ENCODE data around the gene SHROOM1. TPM values are rescaled to one million over a fixed set of nuclear protein-coding genes. Genes with fewer than 3 reads are reported as not detected.

SHROOM1 gene
- total RNA-seq, 5 donors from 2014 or later (not counting 1 experiment from before 2014, with no cell fraction given) = 0.35 to 1.1 (median 0.62) TPM; not detected in 2

DNA sequence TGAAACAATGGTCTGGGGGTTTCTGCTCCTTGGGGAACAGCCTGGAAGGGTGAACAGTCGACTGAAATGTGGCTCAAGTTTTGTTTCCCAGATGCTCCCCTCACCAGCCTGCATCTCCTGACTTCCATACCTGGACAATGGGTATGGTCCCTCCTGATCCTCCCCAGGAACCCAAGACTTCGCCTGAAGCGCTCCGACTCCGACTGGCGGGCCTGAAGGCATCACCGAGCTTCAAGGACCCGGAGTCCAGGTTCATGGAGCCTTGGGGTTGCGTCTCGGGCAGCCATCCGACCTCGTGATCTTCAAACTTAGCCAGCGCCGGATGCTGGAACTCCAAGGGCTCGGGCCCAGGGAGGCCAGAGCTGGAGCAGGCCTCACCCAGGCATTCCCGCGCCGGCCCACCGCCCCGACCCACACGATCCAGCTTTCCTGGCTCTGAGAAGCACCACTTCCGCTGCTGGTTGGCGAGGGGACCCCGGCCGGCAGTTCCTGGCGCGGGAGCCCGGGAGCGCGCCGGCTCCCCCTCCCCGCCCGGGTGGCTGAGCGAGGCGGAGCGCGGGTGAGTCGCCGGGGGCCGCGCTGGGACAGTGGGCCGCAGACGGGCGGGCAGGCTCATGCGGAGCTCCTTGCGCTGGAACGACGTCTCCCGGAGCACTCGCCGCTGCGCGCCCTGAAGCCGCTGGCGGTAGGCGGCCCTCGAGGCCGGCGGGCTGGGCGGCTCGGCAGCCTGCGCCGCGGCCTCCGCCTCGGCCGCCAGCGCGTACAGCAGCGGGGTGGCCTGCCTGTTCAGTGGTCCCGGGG, 5.2 kb downstream of the SHROOM1 start:
- ATAC-seq (replicated peaks in 1 of 4) = peak in 1 of 4 experiments; percentile 3
- Histone ChIP-seq H3K9me3 (no peaks in the 10 kb centered on the region), H3K4me1 (ENCODE audit: control insufficient read depth in 1 of 2, extremely low read depth in 1 of 2, insufficient read depth in 2 of 2, low read length in 2 of 2) (peaks cover under 1 to 24% of the 10 kb centered on the region in 2 experiments), H3K27me3 (replicated peaks in 1 of 2; ENCODE audit: control insufficient read depth in 2 of 2, extremely low read depth in 1 of 2, insufficient read depth in 2 of 2, low read length in 1 of 2) (peaks cover 6 to 73% of the 10 kb centered on the region in 2 experiments), H3K27ac (ENCODE audit: low read length) (no peak overlapping the region), H3K4me3 (ENCODE audit: control insufficient read depth in 1 of 2, extremely low read depth in 1 of 2, low read length in 1 of 2) (peak overlapping the region in 1 of 2 donors; percentile 42), H3K36me3 (ENCODE audit: control insufficient read depth in 2 of 2, extremely low read depth in 1 of 2, insufficient read depth in 1 of 2, low read length in 1 of 2) (no peaks in the 10 kb centered on the region)
- no peaks in the 10 kb centered on the region for H3K36me3 Mint-ChIP-seq
- no peak overlapping the region for H3K27ac Mint-ChIP-seq
- H3K9me3 Mint-ChIP-seq = no peaks in the 10 kb centered on the region
- CTCF ChIA-PET = no interaction called here
- POLR2A ChIA-PET = interaction anchor here in 1 of 2 donors (0.6 kb wide), 1 partner anchor 325 kb away, joined by 4 read pairs; no protein-coding TSS in a partner anchor
- 24% methylated on average over 71 of the region's 71 CpGs for WGBS (ENCODE audit: insufficient coverage)
- peaks cover 29 to 63% of the 10 kb centered on the region in 2 donors for H3K27me3 Mint-ChIP-seq
- H3K4me1 Mint-ChIP-seq = peaks cover 6 to 19% (median 10%) of the 10 kb centered on the region in 3 donors
- no peak for DNase-seq
- peak overlapping the region; percentile 13 to 47 (median 21) for H3K4me3 Mint-ChIP-seq

DNA sequence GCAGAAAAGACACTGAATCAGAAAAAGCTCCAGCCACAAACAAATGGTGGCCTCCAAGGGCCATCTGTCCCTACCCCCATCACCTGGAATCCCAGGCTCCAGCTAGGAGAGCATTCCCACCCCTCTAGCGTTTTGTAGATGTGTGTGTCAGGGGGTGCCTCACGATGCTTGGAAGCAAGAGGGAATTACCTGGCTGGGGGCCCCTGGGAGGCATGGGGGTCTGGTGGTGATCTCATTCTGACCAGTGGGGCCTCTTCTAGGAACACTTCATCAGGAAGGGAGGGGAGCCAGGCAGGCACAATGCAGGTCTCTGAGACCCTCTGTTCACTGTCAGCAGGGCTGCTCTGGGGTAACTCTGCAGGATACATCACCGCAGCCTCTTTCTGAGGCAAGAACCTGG, 6.0 kb downstream of the SHROOM1 start:
- no peaks in the 10 kb centered on the region for H3K9me3 ChIP-seq
- H3K9me3 Mint-ChIP-seq = no peaks in the 10 kb centered on the region
- no peak for ATAC-seq (replicated peaks in 1 of 4)
- H3K4me1 ChIP-seq (ENCODE audit: control insufficient read depth in 1 of 2, extremely low read depth in 1 of 2, insufficient read depth in 2 of 2, low read length in 2 of 2) = peaks cover 5 to 27% of the 10 kb centered on the region in 2 experiments
- no peaks in the 10 kb centered on the region for H3K36me3 ChIP-seq (ENCODE audit: control insufficient read depth in 2 of 2, extremely low read depth in 1 of 2, insufficient read depth in 1 of 2, low read length in 1 of 2)
- no peak overlapping the region for H3K4me3 ChIP-seq (ENCODE audit: control insufficient read depth in 1 of 2, extremely low read depth in 1 of 2, low read length in 1 of 2)
- peak overlapping the region in 2 of 3 donors; percentile 21 to 47 for H3K4me3 Mint-ChIP-seq
- H3K4me1 Mint-ChIP-seq = peaks cover 12 to 20% (median 13%) of the 10 kb centered on the region in 3 donors
- POLR2A ChIA-PET = no interaction called here
- no peak overlapping the region for H3K27ac Mint-ChIP-seq
- H3K36me3 Mint-ChIP-seq = no peaks in the 10 kb centered on the region
- DNase-seq = no peak
- 100% methylated on average over 1 of the region's 3 CpGs for WGBS (ENCODE audit: insufficient coverage)
- CTCF ChIA-PET = no interaction called here
- no peak overlapping the region for H3K27ac ChIP-seq (ENCODE audit: low read length)
- H3K27me3 Mint-ChIP-seq = peaks cover 32 to 61% of the 10 kb centered on the region in 2 donors
- H3K27me3 ChIP-seq (replicated peaks in 1 of 2; ENCODE audit: control insufficient read depth in 2 of 2, extremely low read depth in 1 of 2, insufficient read depth in 2 of 2, low read length in 1 of 2) = peaks cover 6 to 75% of the 10 kb centered on the region in 2 experiments

DNA sequence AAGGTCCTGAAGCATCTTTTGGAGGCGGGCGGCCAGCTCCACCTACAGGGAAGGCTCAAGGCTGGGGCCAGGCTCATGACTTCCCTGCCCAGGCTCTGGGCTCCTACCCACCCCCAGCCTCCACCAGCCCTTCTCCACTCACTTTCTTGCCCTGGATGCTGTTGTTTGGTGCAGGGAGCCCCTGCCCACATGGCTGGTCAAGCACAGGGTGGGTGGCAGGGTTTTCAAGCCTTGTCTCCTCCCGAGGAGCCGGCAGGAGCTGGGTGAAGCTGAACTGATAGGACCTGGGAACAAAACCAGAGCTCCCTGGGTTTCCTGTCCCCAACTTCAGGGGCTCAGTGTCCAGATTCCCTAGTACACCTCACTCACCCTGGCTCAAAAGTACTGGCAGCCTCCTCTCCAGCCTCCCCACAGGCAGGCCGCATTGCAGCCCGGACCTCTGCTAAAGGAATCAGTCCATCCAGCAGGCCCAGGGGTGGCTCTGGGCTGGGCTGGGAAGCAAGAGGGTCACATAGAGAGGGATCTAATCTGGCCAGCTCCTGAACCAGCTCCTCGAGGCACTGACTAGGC, 6.9 kb downstream of the SHROOM1 start:
- DNase-seq (no peak), ATAC-seq (replicated peaks in 1 of 4) (no peak)
- peaks cover 11 to 17% (median 12%) of the 10 kb centered on the region in 3 donors for H3K4me1 Mint-ChIP-seq
- 82% methylated on average over 5 of the region's 7 CpGs for WGBS (ENCODE audit: insufficient coverage)
- H3K4me1 ChIP-seq (ENCODE audit: control insufficient read depth in 1 of 2, extremely low read depth in 1 of 2, insufficient read depth in 2 of 2, low read length in 2 of 2) = peaks cover 5 to 25% of the 10 kb centered on the region in 2 experiments
- H3K4me3 ChIP-seq (ENCODE audit: control insufficient read depth in 1 of 2, extremely low read depth in 1 of 2, low read length in 1 of 2) = no peak overlapping the region
- H3K27ac ChIP-seq (ENCODE audit: low read length) = no peak overlapping the region
- no peaks in the 10 kb centered on the region for H3K36me3 ChIP-seq (ENCODE audit: control insufficient read depth in 2 of 2, extremely low read depth in 1 of 2, insufficient read depth in 1 of 2, low read length in 1 of 2)
- CTCF ChIA-PET = no interaction called here
- POLR2A ChIA-PET = no interaction called here
- no peaks in the 10 kb centered on the region for H3K9me3 Mint-ChIP-seq
- peaks cover 26 to 65% of the 10 kb centered on the region in 2 donors for H3K27me3 Mint-ChIP-seq
- no peaks in the 10 kb centered on the region for H3K36me3 Mint-ChIP-seq
- H3K27ac Mint-ChIP-seq = no peak overlapping the region
- no peaks in the 10 kb centered on the region for H3K9me3 ChIP-seq
- peak overlapping the region in 1 of 3 donors; percentile 19 for H3K4me3 Mint-ChIP-seq
- peaks cover 6 to 75% of the 10 kb centered on the region in 2 experiments for H3K27me3 ChIP-seq (replicated peaks in 1 of 2; ENCODE audit: control insufficient read depth in 2 of 2, extremely low read depth in 1 of 2, insufficient read depth in 2 of 2, low read length in 1 of 2)

DNA sequence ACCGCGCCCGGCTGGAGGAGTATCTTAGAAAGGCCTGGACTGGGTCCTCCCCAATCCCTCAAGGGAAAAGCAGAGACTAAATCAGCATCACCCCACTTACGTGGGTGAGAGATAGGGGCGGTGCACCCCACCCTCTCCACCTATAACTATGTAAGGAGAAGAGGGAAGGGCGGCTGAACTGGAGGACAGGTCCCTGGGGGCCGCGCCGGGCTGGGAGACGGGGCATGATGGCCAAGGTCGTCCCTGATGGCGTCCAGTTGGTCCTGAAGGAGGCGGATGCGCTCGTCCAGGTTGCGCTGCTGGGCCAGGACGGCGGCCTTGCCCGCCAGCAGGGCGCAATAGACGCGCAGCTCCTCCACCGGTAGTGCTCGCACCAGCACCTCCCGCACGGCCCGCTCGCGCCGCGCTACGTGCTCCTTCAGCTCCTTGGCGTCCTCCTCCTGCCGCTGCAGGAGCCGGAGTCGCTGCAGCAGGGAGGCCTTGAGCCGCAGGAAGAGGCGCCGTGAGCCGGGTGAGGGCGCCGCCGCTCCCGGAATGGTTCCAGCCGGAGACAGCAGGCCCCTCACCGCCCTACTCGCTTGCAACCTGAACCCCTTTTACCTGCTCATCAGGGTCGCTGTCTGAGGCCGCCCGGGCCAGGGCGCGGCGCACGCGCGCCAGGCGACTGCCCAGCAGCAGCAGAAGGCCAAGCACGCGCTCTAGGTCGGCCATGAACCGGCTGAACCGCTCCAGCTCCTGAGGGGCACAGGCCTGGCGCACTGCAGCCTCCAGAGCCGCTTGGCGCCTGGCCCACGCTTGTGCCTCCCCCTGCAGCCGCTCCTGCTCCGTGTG, 7.6 kb downstream of the SHROOM1 start:
- Mint-ChIP-seq H3K27ac (no peak overlapping the region), H3K4me1 (peaks cover 11 to 17% (median 12%) of the 10 kb centered on the region in 3 donors), H3K4me3 (peak overlapping the region in 1 of 3 donors; percentile 19), H3K36me3 (no peaks in the 10 kb centered on the region), H3K27me3 (peaks cover 25 to 61% of the 10 kb centered on the region in 2 donors), H3K9me3 (no peaks in the 10 kb centered on the region)
- no peak overlapping the region for H3K27ac ChIP-seq (ENCODE audit: low read length)
- no peaks in the 10 kb centered on the region for H3K36me3 ChIP-seq (ENCODE audit: control insufficient read depth in 2 of 2, extremely low read depth in 1 of 2, insufficient read depth in 1 of 2, low read length in 1 of 2)
- DNase-seq = no peak
- peaks cover 6 to 73% of the 10 kb centered on the region in 2 experiments for H3K27me3 ChIP-seq (replicated peaks in 1 of 2; ENCODE audit: control insufficient read depth in 2 of 2, extremely low read depth in 1 of 2, insufficient read depth in 2 of 2, low read length in 1 of 2)
- no peaks in the 10 kb centered on the region for H3K9me3 ChIP-seq
- ChIA-PET CTCF (interaction anchor here in 1 of 2 donors (1.1 kb wide), 1 partner anchor 57 kb away, joined by 3 read pairs; no protein-coding TSS in a partner anchor), POLR2A (interaction anchor here in 1 of 2 donors (0.7 kb wide), 1 partner anchor 117 kb away, joined by 5 read pairs; no protein-coding TSS in a partner anchor)
- peaks cover 5 to 25% of the 10 kb centered on the region in 2 experiments for H3K4me1 ChIP-seq (ENCODE audit: control insufficient read depth in 1 of 2, extremely low read depth in 1 of 2, insufficient read depth in 2 of 2, low read length in 2 of 2)
- H3K4me3 ChIP-seq (ENCODE audit: control insufficient read depth in 1 of 2, extremely low read depth in 1 of 2, low read length in 1 of 2) = no peak overlapping the region
- 28% methylated on average over 62 of the region's 68 CpGs for whole genome bisulfite sequencing (ENCODE audit: insufficient coverage)
- no peak for ATAC-seq (replicated peaks in 1 of 4)

DNA sequence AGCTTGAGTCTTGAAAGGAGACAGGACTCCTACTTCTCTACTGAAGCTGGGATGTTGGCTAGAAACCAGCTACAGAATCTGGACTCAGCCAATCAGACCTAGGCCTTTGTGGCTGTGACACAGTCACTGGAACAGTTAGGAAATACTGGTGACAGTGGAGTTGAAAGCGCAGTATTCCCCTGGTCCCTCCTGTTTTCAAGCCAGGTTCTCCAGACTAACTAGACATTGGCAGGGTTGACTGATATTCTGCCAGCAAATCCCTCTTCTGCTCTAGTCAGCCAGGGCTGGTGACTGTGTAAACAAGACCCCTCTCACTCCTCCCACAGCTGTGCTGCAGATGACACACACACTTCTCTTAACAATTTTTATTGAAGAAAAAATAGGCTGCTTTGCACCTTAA, 8.7 kb downstream of the SHROOM1 start:
- ATAC-seq (replicated peaks in 1 of 4) (no peak), DNase-seq (no peak)
- Histone ChIP-seq H3K4me1 (ENCODE audit: control insufficient read depth in 1 of 2, extremely low read depth in 1 of 2, insufficient read depth in 2 of 2, low read length in 2 of 2) (peaks cover 5 to 25% of the 10 kb centered on the region in 2 experiments), H3K27me3 (replicated peaks in 1 of 2; ENCODE audit: control insufficient read depth in 2 of 2, extremely low read depth in 1 of 2, insufficient read depth in 2 of 2, low read length in 1 of 2) (peaks cover 3 to 64% of the 10 kb centered on the region in 2 experiments), H3K9me3 (no peaks in the 10 kb centered on the region), H3K36me3 (ENCODE audit: control insufficient read depth in 2 of 2, extremely low read depth in 1 of 2, insufficient read depth in 1 of 2, low read length in 1 of 2) (no peaks in the 10 kb centered on the region), H3K27ac (ENCODE audit: low read length) (no peak overlapping the region), H3K4me3 (ENCODE audit: control insufficient read depth in 1 of 2, extremely low read depth in 1 of 2, low read length in 1 of 2) (no peak overlapping the region)
- no peak overlapping the region for H3K4me3 Mint-ChIP-seq
- 100% methylated on average over 1 of the region's 1 CpG for WGBS (ENCODE audit: insufficient coverage)
- no peaks in the 10 kb centered on the region for H3K9me3 Mint-ChIP-seq
- POLR2A ChIA-PET = interaction anchor here (0.6 kb wide), 2 partner anchors 77 to 90 kb away, joined by 3 to 4 read pairs; no protein-coding TSS in a partner anchor
- H3K36me3 Mint-ChIP-seq = no peaks in the 10 kb centered on the region
- CTCF ChIA-PET = no interaction called here
- peaks cover 11 to 14% (median 12%) of the 10 kb centered on the region in 3 donors for H3K4me1 Mint-ChIP-seq
- H3K27ac Mint-ChIP-seq = no peak overlapping the region
- H3K27me3 Mint-ChIP-seq = peaks cover 14 to 50% of the 10 kb centered on the region in 2 donors

Data from T-cell (primary cell).